ENCODE data around the gene LRGUK.
"Not testable (repeated sequence)": the region's sequence is repeated elsewhere in the genome, so short reads cannot be mapped to it uniquely, and the experiment has no call there.

LRGUK gene

GRCh38 chr7:134248196-134248595 is 121.1 kb downstream of the LRGUK start:
- no peak for DNase-seq (ENCODE audit: low spot score)

- no peak for DNase-seq (ENCODE audit: low spot score)
Measured at GRCh38 chr7:134254311-134254710, 127.2 kb downstream of the LRGUK start.

- no peak for DNase-seq (ENCODE audit: low spot score)
Measured at GRCh38 chr7:134255814-134256213, 128.7 kb downstream of the LRGUK start.

GRCh38 chr7:134262322-134262721 is 135.2 kb downstream of the LRGUK start:
- no peak for DNase-seq (ENCODE audit: low spot score)

- DNase-seq (ENCODE audit: low spot score) = no peak
Measured at GRCh38 chr7:134276951-134277350, 149.8 kb downstream of the LRGUK start.

- DNase-seq (ENCODE audit: low spot score) = no peak
Measured at GRCh38 chr7:134278502-134279153, 151.5 kb downstream of the LRGUK start.

- DNase-seq (ENCODE audit: low spot score) = no peak
Measured at GRCh38 chr7:134279336-134279735, 152.2 kb downstream of the LRGUK start.

- no peak for DNase-seq (ENCODE audit: low spot score)
Measured at GRCh38 chr7:134279898-134280297, 152.8 kb downstream of the LRGUK start.

- no peak for DNase-seq (ENCODE audit: low spot score)
Measured at GRCh38 chr7:134280508-134280907, 153.4 kb downstream of the LRGUK start.

GRCh38 chr7:134284011-134284410 is 156.9 kb downstream of the LRGUK start:
- no peak for DNase-seq (ENCODE audit: low spot score)

GRCh38 chr7:134284952-134285351 is 157.8 kb downstream of the LRGUK start:
- no peak for DNase-seq (ENCODE audit: low spot score)

- DNase-seq (ENCODE audit: low spot score) = no peak
Measured at GRCh38 chr7:134287916-134288659, 160.9 kb downstream of the LRGUK start.

- no peak for DNase-seq (ENCODE audit: low spot score)
Measured at GRCh38 chr7:134289423-134289822, 162.3 kb downstream of the LRGUK start.

- DNase-seq (ENCODE audit: low spot score) = no peak
Measured at GRCh38 chr7:134289841-134290240, 162.7 kb downstream of the LRGUK start.

- DNase-seq (ENCODE audit: low spot score) = no peak
Measured at GRCh38 chr7:134290286-134290685, 163.1 kb downstream of the LRGUK start.

GRCh38 chr7:134293002-134293740 is 166.0 kb downstream of the LRGUK start:
- no peak for DNase-seq (ENCODE audit: low spot score)

- DNase-seq (ENCODE audit: low spot score) = not testable (repeated sequence)
Measured at GRCh38 chr7:134295982-134296381, 168.8 kb downstream of the LRGUK start.

- no peak for DNase-seq (ENCODE audit: low spot score)
Measured at GRCh38 chr7:134297489-134297888, 170.3 kb downstream of the LRGUK start.

- no peak for DNase-seq (ENCODE audit: low spot score)
Measured at GRCh38 chr7:134298902-134299683, 172.0 kb downstream of the LRGUK start.

- DNase-seq (ENCODE audit: low spot score) = no peak
Measured at GRCh38 chr7:134300988-134301387, 173.8 kb downstream of the LRGUK start.

GRCh38 chr7:134301592-134301991 is 174.5 kb downstream of the LRGUK start:
- no peak for DNase-seq (ENCODE audit: low spot score)

- DNase-seq (ENCODE audit: low spot score) = no peak
Measured at GRCh38 chr7:134302120-134302519, 175.0 kb downstream of the LRGUK start.
